Small intestine (tissue), 7 donors: ENCODE data around the gene GPS2. TPM values are rescaled to one million over a fixed set of nuclear protein-coding genes. Genes with fewer than 3 reads are reported as not detected.

Experiments used
- DNase-seq, 2 donors: peaks; one replicate each; pipeline versions ENCODE4 v3.0.0 to v3.0.0-alpha.2; 2013
- FAIRE-seq: peaks from 2 replicates; lab custom pipeline; 2012; peaks lifted over from hg19 to GRCh38; lab: Jason Lieb, UNC
- H3K27ac ChIP-seq, 3 donors: one replicate each; pipeline ENCODE4 v1.5.1; 2013; ENCODE audit warnings: low read length in 2 of 3, mild to moderate bottlenecking in 2 of 3, control low read depth in 1 of 3, inconsistent platforms in 1 of 3, low read depth in 1 of 3, moderate library complexity in 1 of 3
- H3K27me3 ChIP-seq, 3 donors: one replicate each; pipeline ENCODE4 v1.6.1; 2013; ENCODE audit warnings: low read length in 3 of 3, inconsistent platforms in 1 of 3; ENCODE audit not compliant: control insufficient read depth in 3 of 3, insufficient read depth in 3 of 3
- H3K36me3 ChIP-seq, 3 donors: one replicate each; pipeline ENCODE4 v1.6.1; 2013; ENCODE audit warnings: low read length in 3 of 3, inconsistent platforms in 1 of 3, low read depth in 1 of 3, mild to moderate bottlenecking in 1 of 3, moderate library complexity in 1 of 3; ENCODE audit not compliant: control insufficient read depth in 3 of 3, insufficient read depth in 2 of 3
- H3K4me1 ChIP-seq, 3 donors: one replicate each; pipeline ENCODE4 v1.6.1; 2013; ENCODE audit warnings: low read length in 2 of 3, inconsistent platforms in 1 of 3, low read depth in 1 of 3, mild to moderate bottlenecking in 1 of 3, moderate library complexity in 1 of 3; ENCODE audit not compliant: control insufficient read depth in 3 of 3, insufficient read depth in 2 of 3
- H3K4me3 ChIP-seq, 3 donors: one replicate each; pipeline ENCODE4 v1.5.1; 2013; ENCODE audit warnings: low read length in 3 of 3, control low read depth in 1 of 3, inconsistent platforms in 1 of 3, low read depth in 1 of 3, mild to moderate bottlenecking in 1 of 3, moderate library complexity in 1 of 3
- H3K9me3 ChIP-seq, 2 donors: one replicate each; pipeline ENCODE4 v1.6.1; 2013; ENCODE audit warnings: low read depth in 1 of 2, low read length in 1 of 2; ENCODE audit not compliant: control insufficient read depth in 2 of 2, insufficient read depth in 1 of 2
- WGBS, 3 donors: extraction: QIAGEN DNeasy Blood & Tissue Kit; methylation state at CpG; one replicate each; pipeline ENCODE4 v1.1.7; 2013; 5-methylcytosine and 5-hydroxymethylcytosine counted together
- polyA plus RNA-seq, 4 donors: library from polyadenylated mRNA; stranded (reverse) in 3 of 4; unstranded in 1 of 4; fragments of 200-250 nt in 3 of 4; fragments of 120-200 nt in 1 of 4; gene quantifications; one replicate each; pipeline versions ENCODE4 v1.2.1 to v1.2.3, GENCODE V29; 2013
- donor health status: healthy with polysubstance abuse.
- donor health status: control.
- donor health status: control.
- donor health status: Bipolar disorder and iron deficiency.
- donor health status: healthy.

GPS2 gene
- polyA plus RNA-seq, 4 donors, result 48.3 to 152 (median 86.3) TPM

DNA sequence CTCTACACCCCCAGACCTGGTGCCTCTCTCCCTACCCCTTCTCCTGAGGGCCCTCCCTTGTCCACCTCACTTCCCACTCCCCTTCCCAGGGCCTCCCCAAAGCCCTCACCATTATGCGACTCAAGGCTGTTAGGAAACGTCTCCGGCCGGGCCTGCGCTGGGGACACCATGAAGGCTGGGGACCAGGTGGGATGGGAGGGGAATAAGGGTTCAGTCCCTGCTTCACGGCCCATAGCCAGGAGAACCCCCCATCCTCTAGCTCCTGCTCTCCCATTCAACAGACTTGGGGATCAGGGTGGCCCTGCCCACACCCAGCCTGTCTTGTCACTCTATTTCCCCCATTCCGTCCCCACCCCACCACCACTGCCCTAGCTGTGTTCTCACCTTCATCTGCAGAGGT, 11.9 kb upstream of the GPS2 start:
- H3K4me1 ChIP-seq, result peaks cover 0 to 16% (median 0%) of the 10 kb centered on the region in 3 donors
- peaks cover 0 to 3% (median 0%) of the 10 kb centered on the region in 3 donors for H3K27me3 ChIP-seq
- no peak for DNase-seq
- H3K36me3 ChIP-seq, result peaks cover 0 to 54% (median 8%) of the 10 kb centered on the region in 3 donors
- no peaks in the 10 kb centered on the region for H3K9me3 ChIP-seq
- no peak for FAIRE-seq
- no peak overlapping the region for H3K4me3 ChIP-seq
- WGBS, 3 donors, result 86 to 96% (median 92%) methylated on average over 7 of the region's 7 CpGs
- no peak overlapping the region for H3K27ac ChIP-seq

GRCh38 chr17:7326186-7326585, 11.0 kb upstream of the GPS2 start:
- no peak for DNase-seq
- Histone ChIP-seq H3K4me3 (no peak overlapping the region), H3K4me1 (peaks cover 0 to 16% (median 0%) of the 10 kb centered on the region in 3 donors), H3K27me3 (no peaks in the 10 kb centered on the region), H3K36me3 (peaks cover 4 to 63% (median 8%) of the 10 kb centered on the region in 3 donors), H3K27ac (no peak overlapping the region), H3K9me3 (no peaks in the 10 kb centered on the region)
- no peak for FAIRE-seq
- 92 to 94% (median 93%) methylated on average over 11 of the region's 11 CpGs for WGBS, 3 donors

DNA sequence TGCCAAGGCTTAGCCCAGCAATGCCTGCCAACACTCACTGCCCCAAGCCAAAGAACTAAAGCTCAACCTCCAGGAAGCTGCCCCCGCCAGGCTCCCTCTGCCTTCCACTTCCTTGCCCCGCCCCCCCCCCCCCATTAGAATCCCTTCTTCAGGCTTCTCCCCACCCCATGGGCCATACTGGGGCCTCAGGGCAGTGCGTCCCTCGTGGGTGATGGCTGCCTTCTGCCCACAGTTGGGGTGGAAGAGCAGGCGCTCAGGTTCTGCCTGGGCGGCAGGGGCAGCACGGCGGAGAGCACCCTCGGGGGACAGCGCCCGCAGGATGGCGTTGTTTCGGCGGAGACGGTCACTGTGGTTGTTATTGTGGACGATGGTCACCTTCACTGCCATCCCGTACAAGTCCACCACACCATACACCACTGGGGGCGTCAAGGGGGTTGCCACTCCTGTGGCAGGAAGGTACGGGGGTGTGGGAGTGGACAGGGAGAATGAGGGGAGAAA, 9.9 kb upstream of the GPS2 start:
- WGBS, 3 donors, result 93 to 97% (median 94%) methylated on average over 18 to 19 of the region's 19 CpGs
- FAIRE-seq (no peak), DNase-seq (no peak)
- Histone ChIP-seq H3K4me3 (no peak overlapping the region), H3K27me3 (no peaks in the 10 kb centered on the region), H3K4me1 (peaks cover 0 to 8% (median 0%) of the 10 kb centered on the region in 3 donors), H3K36me3 (peaks cover 5 to 74% (median 8%) of the 10 kb centered on the region in 3 donors), H3K9me3 (no peaks in the 10 kb centered on the region), H3K27ac (no peak overlapping the region)

DNA sequence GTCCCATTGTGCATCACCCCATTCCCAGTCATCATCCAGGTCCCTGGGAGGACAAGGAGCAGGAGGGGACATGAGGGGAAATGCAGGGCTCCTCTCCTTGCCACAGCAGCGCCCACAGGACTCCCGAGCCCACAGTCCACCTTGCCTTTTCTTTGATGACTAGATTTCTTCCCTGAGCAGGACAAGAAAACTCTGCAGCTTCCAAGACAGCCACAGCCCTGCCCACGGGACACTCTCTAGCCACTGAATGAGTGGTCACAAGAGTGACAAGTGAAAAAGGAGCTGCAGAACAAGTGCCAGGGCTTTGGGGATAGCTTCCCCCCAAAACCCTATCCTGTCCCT, 9.2 kb upstream of the GPS2 start:
- 81 to 92% (median 86%) methylated on average over 3 of the region's 3 CpGs for WGBS, 3 donors

DNA sequence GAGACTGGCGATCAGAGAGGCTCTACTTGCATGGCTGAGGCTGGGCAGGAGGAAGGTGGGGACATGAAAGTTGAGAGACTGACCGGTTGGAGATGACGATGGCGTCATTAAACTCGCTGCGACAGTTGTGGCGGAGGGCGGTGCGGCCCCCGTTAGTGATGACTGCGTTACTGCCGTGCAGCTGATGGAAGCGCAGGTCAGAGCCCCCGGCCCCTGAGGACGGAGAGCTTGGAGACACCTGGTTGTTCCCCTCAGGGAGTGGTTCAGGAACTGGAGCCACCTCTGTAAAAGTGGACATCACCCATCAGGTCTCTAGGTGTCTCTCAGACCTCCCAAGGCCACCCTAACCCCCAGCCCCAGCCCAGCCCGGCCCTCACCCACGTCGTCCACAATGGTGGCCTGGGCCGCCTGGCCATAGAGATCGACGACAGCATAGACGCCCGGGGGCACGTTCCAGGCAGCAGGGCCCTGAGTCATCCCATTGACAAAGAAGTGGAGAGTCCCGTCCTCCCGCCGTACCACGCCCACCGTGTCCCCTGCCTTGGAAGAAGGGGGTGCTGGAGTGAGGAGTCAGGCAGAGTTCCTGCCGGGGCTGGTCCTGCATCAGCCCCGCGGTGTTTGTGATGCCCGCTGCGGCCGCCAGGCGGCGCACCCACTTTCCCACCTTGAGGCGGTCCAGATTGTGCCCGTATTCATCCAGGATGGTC, 8.7 kb upstream of the GPS2 start:
- FAIRE-seq (no peak), DNase-seq (peak; percentile 28 to 66)
- WGBS, 3 donors, result 65 to 66% (median 66%) methylated on average over 38 to 39 of the region's 39 CpGs
- Histone ChIP-seq H3K27ac (no peak overlapping the region), H3K36me3 (peaks cover 5 to 80% (median 8%) of the 10 kb centered on the region in 3 donors), H3K9me3 (no peaks in the 10 kb centered on the region), H3K4me3 (no peak overlapping the region), H3K27me3 (no peaks in the 10 kb centered on the region), H3K4me1 (peaks cover 0 to 8% (median 2%) of the 10 kb centered on the region in 3 donors)

More for the DNA sequence above, 9.2 kb upstream of the GPS2 start:
- no peaks in the 10 kb centered on the region for H3K9me3 ChIP-seq
- peaks cover 5 to 77% (median 8%) of the 10 kb centered on the region in 3 donors for H3K36me3 ChIP-seq
- peaks cover 0 to 8% (median 0%) of the 10 kb centered on the region in 3 donors for H3K4me1 ChIP-seq
- DNase-seq (no peak), FAIRE-seq (no peak)
- no peak overlapping the region for H3K27ac ChIP-seq
- no peaks in the 10 kb centered on the region for H3K27me3 ChIP-seq
- no peak overlapping the region for H3K4me3 ChIP-seq

DNA sequence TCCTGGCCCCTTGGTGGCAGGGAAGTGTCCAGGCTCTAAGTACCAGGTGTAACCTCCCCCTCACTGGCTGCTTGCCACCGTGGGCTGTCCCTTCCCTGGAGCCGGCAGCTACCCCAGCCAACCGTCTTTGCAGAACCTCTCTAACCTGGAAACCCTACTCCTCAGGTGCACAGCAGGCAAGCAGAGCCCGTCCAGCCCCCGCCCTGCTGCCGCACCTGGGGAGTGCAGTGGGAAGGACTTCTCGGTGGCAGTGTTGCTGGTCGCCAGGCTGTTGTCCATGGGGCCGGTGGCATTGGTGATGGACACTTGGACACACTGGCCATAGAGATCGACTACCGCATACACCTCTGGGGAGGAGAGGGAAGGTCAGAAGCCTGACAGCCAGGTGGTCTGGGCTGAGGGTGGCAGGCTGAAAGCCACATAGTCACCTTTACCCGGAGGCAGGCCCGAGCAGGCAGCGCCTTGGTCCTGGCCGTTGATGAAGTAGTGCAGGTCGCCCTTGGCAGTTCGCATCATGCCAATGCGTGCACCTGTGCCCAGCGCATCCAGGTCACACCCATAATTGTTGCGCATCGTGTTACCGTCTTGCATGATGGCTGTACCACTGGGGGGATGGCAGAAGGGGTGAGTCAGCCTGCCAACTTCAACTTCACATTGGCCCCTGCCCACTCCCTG, 7.5 kb upstream of the GPS2 start:
- whole genome bisulfite sequencing, 3 donors, result 91 to 96% (median 93%) methylated on average over 21 to 22 of the region's 22 CpGs
- Histone ChIP-seq H3K27ac (no peak overlapping the region), H3K36me3 (peaks cover 5 to 92% (median 8%) of the 10 kb centered on the region in 3 donors), H3K4me1 (peaks cover 0 to 3% (median 0%) of the 10 kb centered on the region in 3 donors), H3K27me3 (no peaks in the 10 kb centered on the region), H3K9me3 (no peaks in the 10 kb centered on the region), H3K4me3 (no peak overlapping the region)
- FAIRE-seq, result no peak
- no peak for DNase-seq

DNA sequence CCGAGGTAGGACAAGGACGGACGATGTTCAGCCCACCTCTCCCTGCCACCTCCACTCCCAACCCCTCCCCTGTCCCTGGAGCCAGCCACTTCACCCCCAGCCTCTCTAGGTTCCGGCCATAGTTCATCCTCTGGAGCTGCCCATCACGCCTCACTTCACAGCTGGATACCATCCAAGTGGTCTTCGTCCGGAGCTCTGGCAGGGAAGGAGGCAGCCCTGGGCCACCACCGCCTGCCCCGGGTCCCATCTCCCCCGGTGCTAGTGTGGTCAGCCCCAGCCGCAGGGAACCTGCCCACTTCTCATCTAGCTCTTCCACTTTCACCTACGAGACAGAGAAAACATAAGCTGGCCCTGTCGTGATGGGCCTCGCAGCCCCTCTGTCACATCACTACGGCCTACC, 6.3 kb upstream of the GPS2 start:
- H3K9me3 ChIP-seq, result no peaks in the 10 kb centered on the region
- H3K4me1 ChIP-seq, result peaks cover 0 to 3% (median 0%) of the 10 kb centered on the region in 3 donors
- DNase-seq (no peak), FAIRE-seq (no peak)
- peaks cover 7 to 91% (median 10%) of the 10 kb centered on the region in 3 donors for H3K36me3 ChIP-seq
- no peaks in the 10 kb centered on the region for H3K27me3 ChIP-seq
- no peak overlapping the region for H3K4me3 ChIP-seq
- 93 to 96% (median 93%) methylated on average over 15 of the region's 15 CpGs for WGBS, 3 donors
- no peak overlapping the region for H3K27ac ChIP-seq

GRCh38 chr17:7318121-7318860, 3.1 kb upstream of the GPS2 start:
- Histone ChIP-seq H3K27ac (no peak overlapping the region), H3K4me1 (peaks cover 3 to 16% (median 3%) of the 10 kb centered on the region in 3 donors), H3K36me3 (peaks cover 8 to 76% (median 10%) of the 10 kb centered on the region in 3 donors), H3K9me3 (no peaks in the 10 kb centered on the region), H3K27me3 (no peaks in the 10 kb centered on the region), H3K4me3 (no peak overlapping the region)
- WGBS, 3 donors, result 52 to 82% (median 67%) methylated on average over 12 to 13 of the region's 13 CpGs
- no peak for FAIRE-seq
- peak in 1 of 2 donors; percentile 43 for DNase-seq
